ENCODE measurements around the gene NLRP14.
A peak's percentile ranks its signal among the peaks of the same experiment; 100 is the strongest.

NLRP14 gene

DNA sequence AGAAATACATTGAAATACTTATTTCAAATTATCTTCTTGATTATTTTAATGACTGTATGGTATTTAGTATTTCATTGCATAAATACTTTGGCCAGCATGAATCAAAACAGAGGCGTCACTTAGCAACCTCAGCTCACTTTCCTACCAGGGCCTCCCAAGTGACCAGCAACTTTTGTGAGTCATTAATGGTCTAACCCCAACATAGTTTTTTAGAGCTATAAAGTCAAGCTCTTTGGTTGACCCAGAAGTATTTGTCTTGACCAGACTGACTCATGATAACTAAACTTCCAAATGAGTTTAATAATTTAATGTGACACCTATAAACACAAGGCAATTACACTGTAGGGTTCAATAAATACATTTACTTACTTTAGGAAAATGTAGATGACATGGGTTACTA, 40.6 kb downstream of the NLRP14 start:
- DNase-seq: no peak

DNA sequence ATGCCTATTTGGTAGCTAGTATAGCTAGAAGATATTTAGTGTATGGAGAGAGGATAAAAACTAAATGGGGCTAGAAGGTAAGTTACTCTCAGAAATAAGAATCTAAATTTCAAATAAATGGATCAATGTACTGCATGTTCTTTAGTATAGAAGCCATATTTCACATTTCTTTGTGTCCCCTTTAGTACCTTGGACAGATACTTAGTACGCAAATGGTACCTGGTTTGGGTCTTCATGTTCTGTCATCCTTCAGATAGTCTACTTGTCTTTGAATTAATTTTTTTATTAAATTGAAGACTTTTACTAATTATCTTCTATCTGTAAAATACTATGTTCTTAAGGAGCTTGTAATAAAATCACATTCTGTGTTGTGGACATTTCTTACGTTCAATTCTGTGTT, 42.3 kb downstream of the NLRP14 start:
- DNase-seq: no peak

DNA sequence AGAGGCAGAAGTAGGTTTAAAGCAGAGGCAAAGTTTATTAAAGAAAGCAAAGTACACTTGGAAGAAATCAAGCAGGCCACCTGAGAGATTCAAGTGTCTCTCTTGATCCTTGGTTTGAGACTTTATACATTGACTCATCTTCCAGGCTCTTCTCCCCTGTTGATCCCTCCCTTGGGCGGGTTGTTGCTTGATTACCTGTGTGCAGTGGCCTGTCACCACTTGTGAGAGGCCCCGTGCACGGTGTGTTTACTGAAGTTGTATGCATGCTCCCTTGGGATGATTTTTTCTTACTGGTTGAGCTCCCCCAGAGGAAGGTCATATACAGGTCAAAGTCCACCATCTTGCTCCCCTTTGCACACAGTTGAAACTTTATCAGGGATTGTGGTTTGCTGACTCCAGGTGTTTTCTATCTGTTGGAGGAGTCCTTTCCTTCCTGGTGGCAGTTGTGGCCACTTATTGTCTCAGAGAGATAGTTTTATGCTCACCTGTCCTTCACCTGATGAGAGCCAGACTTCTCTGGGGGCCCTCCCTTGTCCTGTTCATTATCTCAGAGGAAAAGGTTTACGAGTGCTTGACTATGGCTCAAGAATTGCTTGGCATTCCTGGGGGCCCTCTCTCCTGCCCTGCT, 52.2 kb downstream of the NLRP14 start:
- DNase-seq: no peak

DNA sequence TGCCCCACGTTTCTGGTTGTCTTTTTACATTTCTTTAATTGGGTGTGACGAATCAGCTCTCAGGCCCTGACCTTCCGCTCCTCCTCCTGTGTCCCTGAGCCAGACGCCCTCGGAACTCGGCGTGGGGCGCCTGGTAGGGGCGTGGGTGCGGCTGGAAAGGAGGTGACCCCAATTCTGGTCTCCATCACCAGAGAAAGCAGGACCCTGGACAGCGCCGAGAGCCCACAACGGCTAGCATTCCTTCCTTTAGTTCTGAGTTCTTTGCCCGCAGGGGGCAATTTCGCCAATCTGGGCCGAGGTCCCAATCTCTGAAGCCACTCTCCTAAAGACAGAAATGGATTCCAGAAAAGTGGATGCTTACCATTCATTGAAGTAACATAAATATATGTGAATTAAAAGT, 56.8 kb downstream of the NLRP14 start:
- DNase-seq: no peak

DNA sequence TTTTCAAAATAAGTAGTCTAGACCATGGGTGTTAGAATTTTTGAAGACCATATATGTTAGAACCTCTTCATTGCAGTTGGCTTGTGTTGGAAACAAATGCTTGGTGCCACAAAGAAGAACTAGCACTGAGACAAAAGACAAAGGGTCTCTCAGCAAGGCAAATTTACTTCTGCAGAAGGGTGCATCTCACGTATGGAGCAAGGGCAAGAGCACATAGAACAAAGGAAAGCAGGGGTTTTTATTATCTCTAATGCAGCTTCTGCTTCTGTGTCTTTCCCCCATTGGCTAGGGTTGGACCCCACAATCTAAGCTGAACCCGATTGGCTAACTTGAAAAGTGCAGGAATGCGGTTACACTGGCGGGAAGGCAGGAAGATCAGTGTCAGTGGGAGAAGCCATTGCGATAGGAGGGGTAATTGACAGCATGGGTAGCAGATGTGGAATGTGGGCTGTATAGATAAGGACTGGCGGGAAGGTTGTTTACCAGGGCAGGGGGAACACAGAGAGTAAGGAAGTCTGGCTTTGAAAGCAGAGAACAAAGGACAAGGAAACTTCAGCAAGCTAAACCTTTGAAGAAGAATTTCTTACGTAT, 59.4 kb downstream of the NLRP14 start:
- no peak for DNase-seq

DNA sequence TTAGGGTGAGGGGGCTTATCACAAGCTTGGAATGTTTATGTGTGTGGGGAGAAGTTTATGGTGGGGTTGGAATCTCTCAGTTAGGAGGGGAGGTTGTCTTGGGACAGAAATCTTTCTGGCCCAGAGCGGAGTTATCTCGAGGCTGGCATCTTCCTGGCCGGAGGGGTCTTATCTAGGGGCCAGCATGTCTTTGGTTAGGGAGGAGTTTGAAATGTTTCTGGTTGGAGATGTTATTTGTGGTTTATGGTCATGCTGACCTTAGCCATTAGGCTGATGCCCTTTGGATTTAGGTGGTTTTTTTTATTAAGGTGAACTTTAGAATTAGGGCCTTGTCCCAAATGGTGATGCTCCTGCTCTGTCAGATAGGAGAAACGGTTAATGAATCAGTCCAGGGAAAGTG, 60.6 kb downstream of the NLRP14 start:
- no peak for DNase-seq

DNA sequence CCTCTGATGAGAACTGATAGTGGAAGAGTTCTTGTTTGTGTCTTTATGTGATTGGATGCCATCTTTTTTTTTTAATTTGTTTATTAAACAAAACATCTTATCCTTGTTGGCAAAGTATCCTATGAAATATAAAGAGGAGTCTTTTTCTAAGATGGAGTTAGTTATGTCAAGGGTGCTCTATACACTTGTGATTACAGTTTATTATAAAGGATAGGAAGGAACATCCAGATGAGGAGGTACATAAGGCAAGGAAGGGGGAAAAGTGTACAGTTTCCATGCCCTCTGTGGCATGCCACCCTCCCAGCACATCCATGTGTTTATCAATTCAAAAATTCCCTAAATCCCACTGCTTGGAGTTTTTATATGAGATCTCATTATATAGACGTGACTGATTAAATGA, 61.2 kb downstream of the NLRP14 start:
- no peak for DNase-seq

DNA sequence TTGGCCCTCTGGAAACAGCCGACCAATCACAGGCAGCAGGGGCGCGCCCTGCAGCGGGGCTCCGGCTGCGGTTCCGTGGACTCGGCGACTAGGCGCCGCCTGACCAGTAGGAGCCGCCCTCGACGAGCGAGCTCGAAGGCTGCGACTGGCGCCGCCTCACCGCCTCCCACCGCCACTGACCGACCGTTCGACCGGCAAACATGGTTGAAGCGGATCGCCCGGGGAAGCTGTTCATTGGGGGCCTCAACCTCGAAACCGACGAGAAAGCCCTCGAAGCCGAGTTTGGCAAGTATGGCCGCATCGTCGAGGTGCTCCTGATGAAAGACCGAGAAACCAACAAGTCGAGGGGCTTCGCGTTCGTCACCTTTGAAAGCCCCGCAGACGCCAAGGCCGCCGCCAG, 68.6 kb downstream of the NLRP14 start, which contains the start of gene RBMXL2:
RBMXL2 (plus strand) TSS at position 78 of the 400 bp plus-strand sequence; CDS start at position 201, 123 bp downstream.
- no peak for DNase-seq

DNA sequence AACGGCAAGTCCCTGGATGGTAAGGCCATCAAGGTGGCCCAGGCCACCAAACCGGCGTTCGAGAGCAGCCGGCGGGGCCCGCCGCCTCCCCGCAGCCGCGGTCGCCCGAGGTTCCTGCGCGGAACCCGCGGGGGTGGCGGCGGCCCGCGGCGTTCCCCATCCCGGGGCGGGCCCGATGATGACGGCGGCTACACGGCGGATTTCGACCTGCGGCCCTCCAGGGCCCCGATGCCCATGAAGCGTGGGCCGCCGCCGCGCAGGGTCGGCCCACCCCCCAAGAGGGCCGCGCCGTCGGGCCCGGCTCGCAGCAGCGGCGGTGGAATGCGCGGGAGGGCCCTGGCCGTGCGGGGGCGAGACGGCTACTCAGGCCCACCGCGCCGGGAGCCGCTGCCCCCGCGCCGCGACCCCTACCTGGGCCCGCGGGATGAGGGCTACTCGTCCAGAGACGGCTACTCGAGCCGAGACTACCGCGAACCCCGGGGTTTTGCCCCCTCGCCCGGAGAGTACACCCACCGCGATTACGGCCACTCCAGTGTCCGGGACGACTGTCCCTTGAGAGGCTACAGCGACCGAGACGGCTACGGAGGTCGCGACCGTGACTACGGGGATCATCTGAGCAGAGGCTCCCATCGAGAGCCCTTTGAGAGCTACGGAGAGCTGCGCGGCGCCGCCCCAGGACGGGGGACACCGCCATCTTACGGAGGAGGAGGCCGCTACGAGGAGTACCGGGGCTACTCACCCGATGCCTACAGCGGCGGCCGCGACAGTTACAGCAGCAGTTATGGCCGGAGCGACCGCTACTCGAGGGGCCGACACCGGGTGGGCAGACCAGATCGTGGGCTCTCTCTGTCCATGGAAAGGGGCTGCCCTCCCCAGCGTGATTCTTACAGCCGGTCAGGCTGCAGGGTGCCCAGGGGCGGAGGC, 69.3 kb downstream of the NLRP14 start:
- DNase-seq: no peak

DNA sequence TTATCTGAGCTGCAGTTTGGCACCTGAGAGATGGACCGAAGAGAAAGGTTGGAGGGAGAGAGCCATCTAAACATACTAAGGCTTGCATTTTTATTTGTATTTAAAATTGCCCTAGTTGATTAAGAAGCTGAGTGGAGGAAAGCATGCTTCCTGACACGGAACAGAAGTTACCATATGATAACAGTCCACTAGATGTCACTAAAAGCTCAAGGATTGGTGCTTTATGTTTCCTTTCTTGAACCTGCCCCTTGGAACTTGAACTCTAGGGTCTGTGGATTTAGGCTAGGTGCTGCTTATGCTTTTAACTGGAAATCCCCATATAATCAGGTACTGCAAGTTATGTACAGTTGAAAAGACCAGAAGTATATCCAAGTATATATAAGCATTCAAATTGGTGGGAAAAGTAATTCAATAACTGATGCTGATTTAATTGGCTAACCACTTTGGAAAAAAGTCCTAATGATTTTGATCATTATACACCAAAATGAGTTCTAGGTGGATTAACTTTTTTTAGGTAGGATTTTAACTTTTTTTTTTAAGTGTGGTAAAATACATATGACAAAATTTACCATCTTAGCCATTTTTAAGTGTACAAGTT, 78.1 kb downstream of the NLRP14 start:
- DNase-seq: peak in 1 of 2 experiments; percentile 60

DNA sequence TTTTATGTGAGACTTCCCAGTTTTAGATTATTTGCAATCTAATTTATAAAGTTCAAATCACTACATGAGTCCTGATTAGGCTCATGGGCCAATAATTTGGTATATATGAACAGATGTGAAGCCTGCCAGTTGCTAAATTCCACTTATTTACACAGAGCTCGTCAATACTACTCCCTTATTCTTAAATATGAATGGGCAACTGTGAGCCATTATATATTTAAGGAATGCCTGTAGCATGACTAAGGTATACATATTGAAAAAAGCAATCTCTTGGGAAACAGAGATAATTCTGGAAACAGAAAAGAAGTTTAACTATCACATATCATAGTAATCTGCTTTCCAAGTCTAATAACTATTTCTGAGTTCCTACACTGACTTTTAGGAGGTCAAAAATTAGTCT, 95.5 kb downstream of the NLRP14 start:
- DNase-seq: no peak

DNA sequence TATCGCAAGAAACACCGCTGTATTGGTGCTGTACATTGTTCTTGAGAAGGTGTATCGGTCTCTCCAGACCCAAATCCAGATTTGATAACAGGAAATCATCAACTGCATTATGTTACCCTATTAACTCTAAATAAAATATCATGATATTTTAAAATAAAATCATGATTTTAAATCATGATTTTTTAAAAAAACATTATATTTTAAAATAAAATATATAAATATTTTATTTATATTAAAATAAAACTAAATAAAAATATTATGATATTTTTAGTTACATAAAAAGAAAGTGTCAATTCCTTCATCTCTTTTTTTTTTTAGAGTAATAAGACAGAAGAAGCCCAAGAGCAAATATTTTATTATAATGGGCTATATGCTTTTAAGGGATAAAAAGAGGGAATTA, 96.1 kb downstream of the NLRP14 start:
- no peak for DNase-seq

Data from SW 1271 (cell line).